T-helper 22 cell (primary cell): ENCODE results near the gene CD248.
"Not testable (repeated sequence)": the region's sequence is repeated elsewhere in the genome, so short reads cannot be mapped to it uniquely, and the experiment has no call there.

Experiments used
- DNase-seq: peaks from one replicate; pipeline ENCODE4 v3.0.0-alpha.2; 2020; ENCODE audit warnings: low read depth

Gene CD248

DNA sequence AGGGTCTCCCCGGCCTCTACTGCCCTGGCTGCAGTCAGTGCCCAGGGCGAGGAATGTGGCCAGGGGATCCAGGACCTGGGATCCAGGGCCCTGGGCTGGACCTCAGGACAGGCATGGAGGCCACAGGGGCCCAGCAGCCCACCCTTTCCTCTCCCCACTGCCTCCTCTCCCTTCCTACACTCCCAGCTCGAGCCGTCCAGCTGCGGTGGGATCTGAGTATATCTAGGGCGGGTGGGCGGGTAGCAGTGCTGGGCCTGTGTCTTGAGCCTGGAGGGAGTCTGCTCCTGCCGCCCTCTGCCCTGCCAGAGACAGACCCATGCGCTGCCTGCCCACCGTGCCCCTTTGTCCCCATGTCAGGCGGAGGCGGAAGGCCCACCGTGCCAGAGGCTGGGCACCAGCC, 40.2 kb downstream of the CD248 start:
- DNase-seq, result not testable (repeated sequence)

GRCh38 chr11:66275984-66276612, 40.7 kb downstream of the CD248 start:
- no peak for DNase-seq

DNA sequence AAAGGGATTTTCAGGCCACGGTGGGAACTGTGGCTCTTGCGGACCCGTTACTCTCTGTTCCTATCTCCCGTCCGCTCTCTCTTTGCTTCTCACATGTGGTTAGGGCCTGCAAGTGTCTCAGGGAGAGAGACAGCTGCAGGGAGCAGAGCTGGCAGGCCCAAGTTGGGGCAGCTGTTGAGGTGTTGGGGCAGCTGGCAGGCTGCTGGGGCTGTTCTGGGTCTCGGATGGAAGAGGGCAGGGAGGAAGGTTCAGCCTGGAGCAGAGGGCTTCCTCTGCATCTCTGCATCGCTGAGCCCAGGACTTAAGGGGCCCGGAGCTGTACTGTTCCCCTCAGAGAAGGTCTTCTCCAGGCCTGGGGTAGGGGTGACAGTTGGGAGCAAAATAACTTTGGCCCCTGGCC, 41.4 kb downstream of the CD248 start:
- no peak for DNase-seq

DNA sequence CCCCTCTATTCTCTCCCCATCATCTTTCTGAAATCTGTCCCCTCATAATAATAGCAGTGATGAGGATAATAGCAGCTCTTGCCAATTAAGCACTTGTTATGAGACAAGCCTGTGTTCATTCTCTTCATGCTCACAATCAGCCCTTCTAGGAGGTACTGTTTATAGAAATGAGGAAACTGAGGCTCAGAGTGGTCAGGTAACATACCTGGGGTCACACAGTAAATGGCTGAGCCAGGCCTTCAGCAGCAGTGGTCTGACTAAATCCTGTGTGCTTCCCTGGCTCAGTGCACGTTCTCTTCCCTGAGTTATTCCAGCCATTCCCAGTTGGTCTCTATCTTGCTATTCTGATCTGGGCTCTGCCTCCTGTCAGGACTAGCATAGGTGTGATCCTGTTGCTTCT, 42.6 kb downstream of the CD248 start:
- no peak for DNase-seq

DNA sequence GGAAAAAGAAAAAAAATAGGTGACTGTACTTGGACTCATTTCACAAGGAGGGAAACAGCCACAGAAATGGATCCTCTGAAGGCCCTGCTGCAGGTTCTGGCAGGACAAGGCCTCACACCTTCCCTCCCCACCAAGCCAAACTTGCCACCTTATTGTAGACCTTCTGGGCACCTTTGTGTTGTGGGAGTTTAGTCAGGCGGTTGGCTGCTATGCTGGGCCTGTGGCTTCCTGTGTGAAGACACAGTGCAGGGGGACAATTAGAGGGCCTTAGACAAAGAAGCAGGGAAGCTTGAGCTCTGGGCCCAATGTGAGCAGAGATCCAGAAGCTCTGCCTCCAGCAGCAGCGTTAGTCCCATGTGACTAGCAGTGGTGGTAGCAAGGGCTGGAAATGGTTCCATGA, 44.2 kb downstream of the CD248 start:
- DNase-seq, result no peak

- no peak for DNase-seq
Measured at GRCh38 chr11:66271816-66272215, 45.0 kb downstream of the CD248 start.

DNA sequence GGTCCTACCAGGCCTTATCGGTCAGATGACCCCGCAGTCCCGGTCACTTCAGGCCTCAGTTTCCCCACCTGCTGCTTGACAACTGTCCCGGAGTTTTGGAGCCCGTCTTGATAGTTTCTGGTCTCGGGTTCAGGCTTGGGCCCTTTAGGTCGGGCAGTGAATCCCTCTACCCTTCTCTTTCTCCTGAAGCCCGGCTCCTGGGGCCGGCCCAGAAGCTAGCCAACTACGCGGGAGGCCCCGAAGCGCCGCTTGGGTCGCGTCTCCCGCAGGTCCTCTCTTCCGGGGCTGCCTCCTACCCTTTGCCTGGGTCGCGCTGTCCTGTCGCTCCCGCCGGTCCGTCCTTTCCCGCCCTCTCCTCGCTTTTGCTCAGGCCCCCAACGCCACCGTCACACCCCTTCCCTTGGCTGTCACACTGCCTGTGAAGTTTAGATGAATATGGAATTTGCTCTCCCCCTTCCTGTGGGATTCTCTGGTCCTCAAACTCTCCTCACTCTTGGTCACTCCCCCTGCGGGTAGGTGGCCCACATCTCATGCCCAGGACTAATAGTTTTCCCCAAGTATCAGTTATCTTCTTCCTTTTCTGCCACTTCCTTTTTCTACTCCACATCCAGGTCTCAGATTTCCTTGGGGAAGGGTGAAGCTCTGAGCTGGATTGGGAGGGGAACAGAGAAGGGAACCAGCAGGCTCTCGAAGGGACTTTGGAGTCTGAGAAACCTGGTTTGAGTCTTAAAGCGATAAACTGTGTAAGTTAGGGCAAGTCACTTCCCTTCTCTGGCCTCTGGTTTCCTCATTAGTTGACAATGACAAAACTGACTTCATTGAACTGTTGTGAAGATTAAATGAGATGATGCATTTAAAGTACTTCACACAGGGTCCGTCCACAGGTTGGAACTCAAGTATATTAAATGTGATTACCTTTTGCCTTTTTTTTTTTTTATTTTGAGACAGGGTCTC, 47.6 kb downstream of the CD248 start:
- DNase-seq, result no peak

- DNase-seq, result peak; percentile 99
Measured at GRCh38 chr11:66268244-66268951, 48.4 kb downstream of the CD248 start, which contains the start of gene RAB1B. TSS of gene RAB1B (plus strand) at chr11:66268639. CDS start at chr11:66268680, 41 bp downstream.

GRCh38 chr11:66267379-66268243, 49.2 kb downstream of the CD248 start:
- DNase-seq, result peak; percentile 81

GRCh38 chr11:66267039-66267378, 49.8 kb downstream of the CD248 start:
- no peak for DNase-seq

GRCh38 chr11:66266378-66267038, 50.3 kb downstream of the CD248 start:
- no peak for DNase-seq

DNA sequence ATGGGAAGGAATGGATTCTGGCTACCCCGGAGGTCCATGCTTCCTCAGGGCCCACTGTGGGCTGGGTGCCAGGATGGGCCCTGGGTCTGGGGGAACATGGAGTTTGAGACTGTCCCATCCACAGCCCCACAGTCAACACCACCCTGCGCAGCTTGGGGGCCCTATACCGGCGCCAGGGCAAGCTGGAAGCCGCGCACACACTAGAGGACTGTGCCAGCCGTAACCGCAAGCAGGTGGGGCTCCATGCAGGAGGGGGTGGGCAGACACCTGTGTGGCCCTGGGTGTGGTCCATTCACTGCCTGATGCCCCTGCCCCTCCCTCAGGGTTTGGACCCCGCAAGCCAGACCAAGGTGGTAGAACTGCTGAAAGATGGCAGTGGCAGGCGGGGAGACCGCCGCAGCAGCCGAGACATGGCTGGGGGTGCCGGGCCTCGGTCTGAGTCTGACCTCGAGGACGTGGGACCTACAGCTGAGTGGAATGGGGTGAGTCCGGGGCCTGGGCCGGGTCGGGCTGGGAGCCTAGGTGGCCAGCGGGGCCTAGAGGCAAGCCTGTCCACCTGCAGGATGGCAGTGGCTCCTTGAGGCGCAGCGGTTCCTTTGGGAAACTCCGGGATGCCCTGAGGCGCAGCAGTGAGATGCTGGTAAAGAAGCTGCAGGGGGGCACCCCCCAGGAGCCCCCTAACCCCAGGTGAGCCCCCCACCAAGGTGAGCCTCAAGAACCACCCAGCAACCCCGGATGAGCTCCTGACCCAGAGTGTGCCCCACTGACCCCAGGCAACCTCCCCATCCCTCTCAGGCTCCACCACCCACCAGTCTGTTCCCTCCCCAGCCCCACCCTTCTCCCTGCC, 51.1 kb downstream of the CD248 start:
- no peak for DNase-seq

GRCh38 chr11:66264914-66265313, 51.9 kb downstream of the CD248 start:
- DNase-seq, result no peak
